DOHH2 (cell line): ENCODE data around the gene ROS1.

Experiments
- CTCF ChIP-seq: fragments of 200-600 bp; sonication (generic); IDR thresholded peaks from one replicate; pipeline ENCODE4 v1.5.1; 2014; ENCODE audit warnings: antibody characterized with exemption, mild to moderate bottlenecking, low read depth, low read length; ENCODE audit not compliant: poor library complexity, severe bottlenecking
- EZH2phosphoT487 ChIP-seq: fragments of 200-600 bp; sonication (generic); IDR thresholded peaks from 2 replicates; pipeline ENCODE4 v1.6.1; 2017; ENCODE audit warnings: borderline replicate concordance, mild to moderate bottlenecking, antibody characterized with exemption, low read length, moderate library complexity, mixed read lengths

- TF ChIP-seq CTCF, result no peak
- no peak for TF ChIP-seq EZH2phosphoT487
These were observed 22.3 kb upstream of the ROS1 start for GRCh38 chr6:117448011-117448410.
